Activated CD8-positive, alpha-beta T cell treated with anti-CD3 and anti-CD28 coated beads for 36 hours (primary cell): ENCODE measurements around the gene ZCCHC17. TPM values are rescaled to one million over a fixed set of nuclear protein-coding genes. Genes with fewer than 3 reads are reported as not detected.
"Not testable (repeated sequence)": the region's sequence is repeated elsewhere in the genome, so short reads cannot be mapped to it uniquely, and the experiment has no call there.

Experiments used
- ATAC-seq: fragments of 200-7000 bp; cut with Tn5 transposase; one replicate; pipeline ENCODE4 v1.10.0; 2021; ENCODE audit warnings: mild to moderate bottlenecking, moderate library complexity
- CTCF ChIA-PET: fragments of 350-600 bp; sonication (Branson Sonifier 250); formaldehyde crosslinking; loops from one replicate; lab custom pipeline; 2021; ENCODE audit warnings: antibody characterized with exemption; lab: Charles Lee
- POLR2A ChIA-PET: fragments of 350-600 bp; sonication (Branson Sonifier 250); formaldehyde crosslinking; loops from one replicate; lab custom pipeline; 2021; ENCODE audit warnings: antibody characterized with exemption; lab: Charles Lee
- DNase-seq: peaks from one replicate; pipeline ENCODE4 v3.0.0-alpha.2; 2020
- H3K27ac Mint-ChIP-seq: one replicate; pipeline ENCODE4 v1.8.0; 2021; ENCODE audit warnings: mild to moderate bottlenecking, mixed read lengths
- H3K27me3 Mint-ChIP-seq: one replicate; pipeline ENCODE4 v1.8.0; 2021; ENCODE audit warnings: mixed read lengths
- H3K36me3 Mint-ChIP-seq: one replicate; pipeline ENCODE4 v1.8.0; 2021; ENCODE audit warnings: low read depth, mixed read lengths
- H3K4me1 Mint-ChIP-seq: one replicate; pipeline ENCODE4 v1.8.0; 2021; ENCODE audit warnings: low read depth, mixed read lengths
- H3K4me3 Mint-ChIP-seq: one replicate; pipeline ENCODE4 v1.8.0; 2021; ENCODE audit warnings: mild to moderate bottlenecking, moderate library complexity, mixed read lengths
- H3K9me3 Mint-ChIP-seq: one replicate; pipeline ENCODE4 v1.8.0; 2021; ENCODE audit warnings: mixed read lengths
- intact Hi-C: fragments of 100-400 bp; cut with micrococcal nuclease; formaldehyde crosslinking; loops from one replicate; pipeline ENCODE4 v1.10.0; 2022
- total RNA-seq, 2 experiments: library from RNA; stranded (reverse); gene quantifications; one replicate each; pipeline ENCODE4 v1.2.3, GENCODE V29; 2021
- TF ChIP-seq, protein P1 (sequence below): fragments of 200-600 bp; IDR thresholded peaks from one replicate; pipeline ENCODE4 v1.8.0; 2022; ENCODE audit warnings: antibody characterized with exemption, mild to moderate bottlenecking

Gene ZCCHC17
- total RNA-seq, 2 experiments from 2014 or later, result 27.2 to 28.7 TPM

DNA sequence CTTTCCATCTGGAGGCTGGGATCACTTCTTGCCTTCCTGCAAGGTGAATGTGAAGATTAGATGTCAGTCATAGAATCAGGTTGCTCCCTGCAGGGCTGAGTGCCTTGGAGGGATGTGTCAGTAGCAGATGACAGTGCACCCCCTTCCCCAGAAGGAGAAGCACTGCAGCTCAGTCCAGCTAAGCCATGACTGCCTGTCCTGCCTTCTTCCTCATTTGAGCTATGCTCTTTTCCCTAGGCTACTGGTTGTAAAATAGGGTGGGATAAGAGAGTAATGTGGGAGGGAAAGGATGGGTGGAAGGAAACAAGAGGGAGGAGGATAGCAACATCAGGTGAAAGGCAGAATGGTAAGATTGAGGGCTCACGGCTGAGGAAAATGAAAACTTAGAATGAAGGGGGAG lies 87.1 kb downstream of the ZCCHC17 start:
- no peak for ATAC-seq
- intact Hi-C loops, result no loop called here
- DNase-seq, result no peak
- Mint-ChIP-seq H3K4me3 (no peak overlapping the region), H3K27ac (no peak overlapping the region), H3K4me1 (no peaks in the 10 kb centered on the region), H3K9me3 (no peaks in the 10 kb centered on the region), H3K27me3 (peaks cover 15% of the 10 kb centered on the region), H3K36me3 (no peaks in the 10 kb centered on the region)
- TF ChIP-seq, protein P1, sequence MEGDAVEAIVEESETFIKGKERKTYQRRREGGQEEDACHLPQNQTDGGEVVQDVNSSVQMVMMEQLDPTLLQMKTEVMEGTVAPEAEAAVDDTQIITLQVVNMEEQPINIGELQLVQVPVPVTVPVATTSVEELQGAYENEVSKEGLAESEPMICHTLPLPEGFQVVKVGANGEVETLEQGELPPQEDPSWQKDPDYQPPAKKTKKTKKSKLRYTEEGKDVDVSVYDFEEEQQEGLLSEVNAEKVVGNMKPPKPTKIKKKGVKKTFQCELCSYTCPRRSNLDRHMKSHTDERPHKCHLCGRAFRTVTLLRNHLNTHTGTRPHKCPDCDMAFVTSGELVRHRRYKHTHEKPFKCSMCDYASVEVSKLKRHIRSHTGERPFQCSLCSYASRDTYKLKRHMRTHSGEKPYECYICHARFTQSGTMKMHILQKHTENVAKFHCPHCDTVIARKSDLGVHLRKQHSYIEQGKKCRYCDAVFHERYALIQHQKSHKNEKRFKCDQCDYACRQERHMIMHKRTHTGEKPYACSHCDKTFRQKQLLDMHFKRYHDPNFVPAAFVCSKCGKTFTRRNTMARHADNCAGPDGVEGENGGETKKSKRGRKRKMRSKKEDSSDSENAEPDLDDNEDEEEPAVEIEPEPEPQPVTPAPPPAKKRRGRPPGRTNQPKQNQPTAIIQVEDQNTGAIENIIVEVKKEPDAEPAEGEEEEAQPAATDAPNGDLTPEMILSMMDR, result no peak
- ChIA-PET CTCF (interaction anchor here (1.2 to 1.3 kb wide), 2 partner anchors 38 to 202 kb away, joined by 3 to 5 read pairs; no protein-coding TSS in a partner anchor), POLR2A (no interaction called here)

DNA sequence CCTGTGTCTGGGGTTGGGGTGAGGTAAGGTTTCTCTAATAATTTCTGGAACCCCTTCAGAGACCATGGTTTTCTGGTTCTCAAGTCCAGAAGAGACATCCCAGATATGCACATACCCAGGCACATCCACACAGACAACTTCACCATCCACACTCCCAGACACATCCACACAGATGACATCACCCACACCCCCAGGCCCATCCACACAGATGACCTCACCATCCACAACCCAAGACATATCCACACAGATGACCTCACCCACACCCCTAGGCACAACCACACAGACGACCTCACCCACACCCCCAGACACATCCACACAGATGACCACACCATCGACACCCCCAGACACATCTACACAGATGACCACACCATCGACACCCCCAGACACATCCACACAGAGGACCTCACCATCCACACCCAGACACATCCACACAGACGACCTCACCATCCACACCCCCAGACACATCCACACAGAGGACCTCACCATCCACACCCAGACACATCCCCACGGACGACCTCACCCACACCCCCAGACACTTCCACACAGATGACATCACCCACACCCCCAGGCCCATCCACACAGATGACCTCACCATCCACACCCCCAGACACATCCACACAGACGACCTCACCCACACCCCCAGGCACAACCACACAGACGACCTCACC lies 89.9 kb downstream of the ZCCHC17 start:
- not testable (repeated sequence) for H3K36me3 Mint-ChIP-seq

DNA sequence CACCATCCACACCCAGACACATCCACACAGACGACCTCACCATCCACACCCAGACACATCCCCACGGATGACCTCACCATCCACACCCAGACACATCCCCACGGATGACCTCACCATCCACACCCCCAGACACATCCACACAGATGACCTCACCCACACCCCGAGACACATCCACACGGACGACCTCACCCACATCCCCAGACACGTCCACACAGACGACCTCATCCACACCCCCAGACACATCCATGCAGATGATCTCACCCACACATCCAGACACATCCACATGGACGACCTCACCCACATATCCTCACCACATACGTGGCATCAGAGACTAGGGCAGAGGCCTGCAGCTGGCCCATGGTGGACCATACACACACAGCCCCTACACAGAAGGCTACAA lies 90.8 kb downstream of the ZCCHC17 start:
- no peak for ATAC-seq
- Mint-ChIP-seq H3K4me1 (no peaks in the 10 kb centered on the region), H3K9me3 (no peaks in the 10 kb centered on the region), H3K36me3 (no peaks in the 10 kb centered on the region), H3K27ac (no peak overlapping the region), H3K4me3 (no peak overlapping the region), H3K27me3 (peaks cover 10% of the 10 kb centered on the region)
- intact Hi-C loops, result no loop called here
- ChIA-PET CTCF (no interaction called here), POLR2A (no interaction called here)
- TF ChIP-seq, protein P1, result no peak
- no peak for DNase-seq

More for the DNA sequence above, 89.9 kb downstream of the ZCCHC17 start:
- DNase-seq, intact Hi-C loops, ATAC-seq, H3K4me3 Mint-ChIP-seq, H3K9me3 Mint-ChIP-seq, H3K4me1 Mint-ChIP-seq, H3K27ac Mint-ChIP-seq: not testable (repeated sequence)
- POLR2A ChIA-PET, result interaction anchor here (0.6 kb wide), 2 partner anchors 298 to 323 kb away, joined by 3 to 5 read pairs; no protein-coding TSS in a partner anchor
- CTCF ChIA-PET, result interaction anchor here (1.1 kb wide), 1 partner anchor 8 kb away, joined by 3 read pairs; no protein-coding TSS in a partner anchor
- H3K27me3 Mint-ChIP-seq, result peaks cover 13% of the 10 kb centered on the region

DNA sequence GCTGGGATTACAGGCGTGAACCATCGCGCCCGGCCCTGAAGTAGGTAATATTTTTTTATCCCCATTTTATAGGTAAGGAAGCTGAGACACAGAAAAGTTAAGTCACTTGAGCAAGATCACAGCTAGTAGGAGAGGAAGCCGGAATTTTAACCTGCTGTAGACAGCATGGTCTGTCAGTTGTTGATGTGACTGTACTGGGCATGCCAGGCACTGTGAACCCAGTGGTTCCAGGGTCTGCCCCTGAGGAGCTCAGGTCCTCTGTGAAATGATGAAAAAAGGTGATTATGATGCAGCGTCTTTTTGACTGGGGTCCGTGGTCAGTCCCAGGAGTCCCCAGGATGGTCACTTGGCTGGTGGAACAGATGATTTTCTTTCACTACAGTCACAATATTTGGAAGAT lies 92.8 kb downstream of the ZCCHC17 start:
- Mint-ChIP-seq H3K27me3 (peaks cover 6% of the 10 kb centered on the region), H3K27ac (no peak overlapping the region), H3K4me1 (peaks cover 4% of the 10 kb centered on the region), H3K9me3 (no peaks in the 10 kb centered on the region), H3K36me3 (no peaks in the 10 kb centered on the region), H3K4me3 (no peak overlapping the region)
- TF ChIP-seq, protein P1, result no peak
- ATAC-seq (no peak), DNase-seq (no peak)
- ChIA-PET POLR2A (interaction anchor here (1.2 kb wide), 1 partner anchor 160 kb away, joined by 3 read pairs; no protein-coding TSS in a partner anchor), CTCF (interaction anchor here (1.4 to 2.9 kb wide), 3 partner anchors 16 to 159 kb away, joined by 3 to 10 read pairs (median 9); no protein-coding TSS in a partner anchor)
- intact Hi-C loops, result loop anchor here (10.0 kb wide), 1 partner anchor 155 kb away; no protein-coding TSS in a partner anchor

DNA sequence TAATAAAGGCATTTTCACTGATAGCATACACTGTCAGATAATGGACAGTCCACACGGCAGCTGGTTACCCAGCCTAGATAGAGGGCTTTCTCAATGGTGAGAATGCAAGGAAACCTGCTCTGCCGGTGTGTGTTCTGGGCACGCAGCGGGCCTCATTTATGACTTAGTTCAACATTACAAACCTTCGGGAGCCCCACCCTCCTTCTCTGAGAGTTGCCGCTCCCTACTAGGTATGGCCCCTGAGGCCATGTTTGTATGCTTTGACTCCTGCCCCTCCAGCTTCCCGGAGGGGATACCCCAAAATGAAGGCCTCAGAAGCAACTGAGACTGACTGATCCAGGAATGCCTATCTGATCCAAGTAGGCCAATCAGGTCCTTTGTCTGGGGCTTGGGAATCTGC lies 93.2 kb downstream of the ZCCHC17 start:
- no peak for ATAC-seq
- no peak for DNase-seq
- Mint-ChIP-seq H3K36me3 (no peaks in the 10 kb centered on the region), H3K27me3 (peaks cover 6% of the 10 kb centered on the region), H3K27ac (no peak overlapping the region), H3K4me3 (no peak overlapping the region), H3K9me3 (no peaks in the 10 kb centered on the region), H3K4me1 (peaks cover 8% of the 10 kb centered on the region)
- ChIA-PET POLR2A (no interaction called here), CTCF (interaction anchor here (1.9 to 2.9 kb wide), 2 partner anchors 32 to 159 kb away, joined by 9 to 10 read pairs; no protein-coding TSS in a partner anchor)
- TF ChIP-seq, protein P1, result no peak
- intact Hi-C loops, result loop anchor here (10.0 kb wide), 1 partner anchor 155 kb away; no protein-coding TSS in a partner anchor
